Karpas-422 (cell line): ENCODE measurements around the gene PEF1. TPM values are rescaled to one million over a fixed set of nuclear protein-coding genes. Genes with fewer than 3 reads are reported as not detected.

Experiments used
- DNase-seq: peaks from one replicate; pipeline ENCODE4 v3.0.0-alpha.2; 2015
- H2AFZ ChIP-seq: fragments of 200-600 bp; sonication (generic); 2 replicates; pipeline ENCODE4 v1.6.1; 2014; ENCODE audit warnings: antibody characterized with exemption, low read length, mixed read lengths
- H3K27ac ChIP-seq: fragments of 200-600 bp; sonication (generic); 2 replicates; pipeline ENCODE4 v1.5.1; 2014; ENCODE audit warnings: mild to moderate bottlenecking, low read length, moderate library complexity
- H3K27me3 ChIP-seq: fragments of 200-600 bp; sonication (generic); 2 replicates; pipeline ENCODE4 v1.6.1; 2014; ENCODE audit warnings: low read length, mixed read lengths
- H3K36me3 ChIP-seq: fragments of 200-600 bp; sonication (generic); 2 replicates; pipeline ENCODE4 v1.6.1; 2014; ENCODE audit warnings: low read length, mixed read lengths; ENCODE audit not compliant: insufficient read depth
- H3K4me1 ChIP-seq: fragments of 200-600 bp; sonication (generic); 2 replicates; pipeline ENCODE4 v1.6.1; 2014; ENCODE audit warnings: mild to moderate bottlenecking, low read length, mixed read lengths
- H3K4me2 ChIP-seq: fragments of 200-600 bp; sonication (generic); 2 replicates; pipeline ENCODE4 v1.6.1; 2014; ENCODE audit warnings: low read length, low read depth, mild to moderate bottlenecking; ENCODE audit not compliant: poor library complexity, severe bottlenecking
- H3K4me3 ChIP-seq: fragments of 200-600 bp; sonication (generic); 2 replicates; pipeline ENCODE4 v1.5.1; 2014; ENCODE audit warnings: mild to moderate bottlenecking, antibody characterized with exemption, low read length, mixed read lengths
- H3K79me2 ChIP-seq: fragments of 200-600 bp; sonication (generic); 2 replicates; pipeline ENCODE4 v1.6.1; 2014; ENCODE audit warnings: mild to moderate bottlenecking, low read length, mixed read lengths
- H3K9ac ChIP-seq: fragments of 200-600 bp; sonication (generic); 2 replicates; pipeline ENCODE4 v1.6.0; 2014; ENCODE audit warnings: low read length
- H3K9me2 ChIP-seq: fragments of 200-600 bp; sonication (generic), shearing (Covaris generic); replicated peaks from 2 replicates; pipeline ENCODE4 v1.6.0; 2014; ENCODE audit warnings: mild to moderate bottlenecking, low read length, moderate library complexity; ENCODE audit not compliant: insufficient read depth
- H3K9me3 ChIP-seq: fragments of 300-700, 200-600 bp; sonication (generic); 2 replicates; pipeline ENCODE4 v1.6.1; 2014; ENCODE audit warnings: low read length, mixed read lengths
- H4K20me1 ChIP-seq: fragments of 200-600 bp; sonication (generic); 2 replicates; pipeline ENCODE4 v1.6.1; 2014; ENCODE audit warnings: mild to moderate bottlenecking, antibody characterized with exemption, low read length, low read depth; ENCODE audit not compliant: insufficient read depth
- total RNA-seq: library from RNA; depleted of rRNA; stranded (reverse); fragments of >200 nt; shearing (Covaris generic); gene quantifications from 2 replicates; pipeline ENCODE4 v1.2.3, GENCODE V29; 2014; ENCODE audit warnings: low replicate concordance; rRNA removed

PEF1 gene
- total RNA-seq, 1 experiment from 2014 or later = 53.0 TPM

GRCh38 chr1:31581821-31582810, 62.6 kb downstream of the PEF1 start:
- Histone ChIP-seq H3K4me3 (no peak overlapping the region), H3K36me3 (no peaks in the 10 kb centered on the region)

DNA sequence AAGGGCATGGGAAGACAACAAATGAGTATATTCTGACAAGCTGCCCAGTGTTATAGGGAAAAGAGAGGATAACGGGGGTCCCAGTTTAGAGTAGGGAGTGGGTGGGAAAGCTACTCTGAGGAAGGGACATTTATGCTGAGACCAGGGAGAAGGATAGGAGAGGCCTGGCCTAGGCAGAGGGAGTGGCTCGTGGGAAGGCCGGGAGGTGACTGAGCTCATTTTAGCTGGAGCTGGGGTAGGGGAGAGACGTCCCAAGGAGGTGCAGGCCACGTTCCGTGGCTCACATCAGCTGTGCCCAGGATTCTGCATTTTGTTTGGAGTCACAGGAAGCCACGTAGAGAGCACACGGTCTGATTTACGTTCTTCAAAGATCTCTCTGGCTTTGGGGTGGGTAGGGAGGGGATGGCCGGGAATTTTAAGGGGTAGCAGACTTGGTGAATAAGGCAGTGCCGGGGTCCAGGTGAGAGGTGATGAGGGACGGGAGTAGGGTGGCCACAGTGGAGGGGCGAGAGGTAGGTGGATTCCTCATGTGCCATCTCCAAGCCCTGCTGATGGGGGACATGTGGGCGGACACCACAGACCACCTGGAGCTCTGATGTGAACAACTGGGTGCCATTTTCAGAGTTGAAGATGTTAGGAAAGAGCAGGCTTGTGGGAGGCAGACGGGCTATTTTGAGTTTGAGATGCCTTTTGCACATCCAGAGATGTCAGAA, 63.6 kb downstream of the PEF1 start:
- H3K36me3 ChIP-seq = no peaks in the 10 kb centered on the region
- H3K4me2 ChIP-seq = no peak overlapping the region
- no peak overlapping the region for H2AFZ ChIP-seq
- no peaks in the 10 kb centered on the region for H4K20me1 ChIP-seq
- H3K9me2 ChIP-seq = no peaks in the 10 kb centered on the region
- no peak overlapping the region for H3K9ac ChIP-seq
- no peak overlapping the region for H3K4me3 ChIP-seq
- no peak overlapping the region for H3K27ac ChIP-seq
- no peaks in the 10 kb centered on the region for H3K4me1 ChIP-seq
- no peak for DNase-seq
- no peaks in the 10 kb centered on the region for H3K9me3 ChIP-seq
- H3K79me2 ChIP-seq = no peaks in the 10 kb centered on the region
- H3K27me3 ChIP-seq = no peaks in the 10 kb centered on the region

More at GRCh38 chr1:31581821-31582810, 62.6 kb downstream of the PEF1 start:
- Histone ChIP-seq H4K20me1 (no peaks in the 10 kb centered on the region), H3K27ac (no peak overlapping the region), H3K9ac (no peak overlapping the region), H2AFZ (no peak overlapping the region), H3K4me1 (no peaks in the 10 kb centered on the region), H3K79me2 (no peaks in the 10 kb centered on the region), H3K27me3 (no peaks in the 10 kb centered on the region), H3K9me3 (no peaks in the 10 kb centered on the region), H3K4me2 (no peak overlapping the region), H3K9me2 (no peaks in the 10 kb centered on the region)
- no peak for DNase-seq

DNA sequence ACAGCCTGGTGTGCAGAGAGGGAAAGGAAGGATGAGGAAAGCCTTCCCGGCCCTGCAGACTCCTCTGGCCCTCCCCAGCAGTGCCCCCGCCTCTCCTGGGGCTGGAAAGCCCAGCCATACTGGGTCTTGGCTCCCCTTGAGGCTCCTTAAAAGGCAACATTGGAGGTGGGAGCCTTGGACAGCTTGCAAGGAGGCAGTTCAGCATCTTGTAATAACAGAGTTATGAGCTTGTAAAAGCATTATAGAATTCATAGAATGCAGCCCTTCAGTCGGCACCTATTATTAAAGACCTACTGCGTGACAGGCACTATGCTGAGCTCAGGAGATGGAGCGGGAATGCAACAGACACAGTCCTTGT, 64.2 kb downstream of the PEF1 start:
- Histone ChIP-seq H3K36me3 (no peaks in the 10 kb centered on the region), H2AFZ (no peak overlapping the region), H3K27me3 (no peaks in the 10 kb centered on the region), H3K4me1 (no peaks in the 10 kb centered on the region), H3K9me2 (no peaks in the 10 kb centered on the region), H3K9ac (no peak overlapping the region), H3K4me2 (no peak overlapping the region), H3K27ac (no peak overlapping the region), H3K9me3 (no peaks in the 10 kb centered on the region), H4K20me1 (no peaks in the 10 kb centered on the region), H3K4me3 (no peak overlapping the region), H3K79me2 (no peaks in the 10 kb centered on the region)
- DNase-seq = no peak

Other genes with a start within 250 kb of the PEF1 start
- gene SERINC2, start 231.7 kb downstream of the PEF1 start, total RNA-seq = 2.7 and 3.2 TPM in 2 replicates
- gene TINAGL1, start 68.4 kb downstream of the PEF1 start, total RNA-seq = not detected in 2 replicates
- gene HCRTR1, start 27.2 kb downstream of the PEF1 start, total RNA-seq = not detected in 2 replicates
- not detected in 2 replicates for gene COL16A1, start 59.1 kb upstream of the PEF1 start, total RNA-seq
- gene ADGRB2, start 119.5 kb upstream of the PEF1 start, total RNA-seq = 9.2 and 28.5 TPM in 2 replicates
- not detected in 2 replicates for gene SPOCD1, start 171.1 kb upstream of the PEF1 start, total RNA-seq